Transverse colon (tissue), 4 donors: ENCODE measurements around the gene USP34.

Experiments
- POLR2AphosphoS5 ChIP-seq, 3 donors: sonication (generic); formaldehyde crosslinking; IDR thresholded peaks; one replicate each; pipeline ENCODE4 v1.6.1; 2016; ENCODE audit warnings: antibody characterized with exemption in 3 of 3
- TF ChIP-seq, protein P1 (sequence below), 5 experiments: fragments of 200-600 bp in 3 of 5; fragments of 450-650 bp in 2 of 5; sonication (generic) in 3 of 5; IDR thresholded peaks; 1 replicate in 2 of 5; 2 replicates in 3 of 5; pipeline ENCODE4 v1.5.1; 2016 to 2017; ENCODE audit warnings: antibody characterized with exemption in 5 of 5, inconsistent platforms in 3 of 5, mild to moderate bottlenecking in 2 of 5, moderate library complexity in 1 of 5

DNA sequence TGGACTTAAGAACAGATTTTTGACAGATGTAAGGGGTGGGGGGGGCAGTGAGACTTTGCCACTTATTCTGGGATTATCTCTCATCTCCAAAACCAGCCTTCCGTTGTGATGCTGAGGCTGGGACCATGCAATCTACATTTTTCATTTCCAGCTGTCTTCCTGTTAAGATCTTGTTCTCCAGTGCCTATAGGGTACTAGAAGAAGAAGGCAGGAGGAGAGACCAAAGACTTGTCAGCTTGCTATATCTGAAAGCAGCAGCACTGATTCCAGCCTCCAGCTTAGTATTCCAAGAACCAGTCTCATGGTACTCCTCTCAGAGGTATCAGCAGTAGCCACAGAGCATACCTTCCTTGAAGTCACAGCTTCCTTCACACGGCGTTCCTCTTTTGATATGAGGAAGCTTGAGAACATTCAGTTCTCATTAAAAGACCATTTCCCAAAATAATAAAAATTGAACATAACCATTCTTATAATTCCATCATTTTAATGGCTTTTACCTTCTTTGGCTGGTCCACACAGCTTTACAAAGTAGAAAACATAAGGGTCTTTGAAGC, 49.8 kb downstream of the USP34 start:
- TF ChIP-seq, protein P1, sequence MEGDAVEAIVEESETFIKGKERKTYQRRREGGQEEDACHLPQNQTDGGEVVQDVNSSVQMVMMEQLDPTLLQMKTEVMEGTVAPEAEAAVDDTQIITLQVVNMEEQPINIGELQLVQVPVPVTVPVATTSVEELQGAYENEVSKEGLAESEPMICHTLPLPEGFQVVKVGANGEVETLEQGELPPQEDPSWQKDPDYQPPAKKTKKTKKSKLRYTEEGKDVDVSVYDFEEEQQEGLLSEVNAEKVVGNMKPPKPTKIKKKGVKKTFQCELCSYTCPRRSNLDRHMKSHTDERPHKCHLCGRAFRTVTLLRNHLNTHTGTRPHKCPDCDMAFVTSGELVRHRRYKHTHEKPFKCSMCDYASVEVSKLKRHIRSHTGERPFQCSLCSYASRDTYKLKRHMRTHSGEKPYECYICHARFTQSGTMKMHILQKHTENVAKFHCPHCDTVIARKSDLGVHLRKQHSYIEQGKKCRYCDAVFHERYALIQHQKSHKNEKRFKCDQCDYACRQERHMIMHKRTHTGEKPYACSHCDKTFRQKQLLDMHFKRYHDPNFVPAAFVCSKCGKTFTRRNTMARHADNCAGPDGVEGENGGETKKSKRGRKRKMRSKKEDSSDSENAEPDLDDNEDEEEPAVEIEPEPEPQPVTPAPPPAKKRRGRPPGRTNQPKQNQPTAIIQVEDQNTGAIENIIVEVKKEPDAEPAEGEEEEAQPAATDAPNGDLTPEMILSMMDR (IDR thresholded peaks at IDR 0.05), result no peak
- TF ChIP-seq POLR2AphosphoS5 (IDR thresholded peaks at IDR 0.05), result no peak
